HEK293 (cell line): ENCODE measurements around the gene SLC25A12.

Source experiments
- CTCF ChIA-PET: fragments of 350-600 bp; formaldehyde crosslinking; extraction: SDS; loops from one replicate; lab custom pipeline; 2021; ENCODE audit warnings: antibody characterized with exemption; lab: Yijun Ruan, JAX
- POLR2A ChIA-PET: fragments of 300-600 bp; formaldehyde crosslinking; extraction: SDS; loops from one replicate; lab custom pipeline; 2020; ENCODE audit warnings: antibody characterized with exemption, inconsistent platforms; lab: Yijun Ruan, JAX
- H3K27ac ChIP-seq: fragments of 200-500 bp; sonication (Bioruptor generic); 2 replicates; pipeline ENCODE4 v1.5.1; 2014; ENCODE audit warnings: low read depth, low read length, control low read depth, inconsistent platforms; ENCODE audit errors: extremely low read depth
- H3K36me3 ChIP-seq, 2 experiments: fragments of 200-500 bp in 1 of 2; sonication (Bioruptor generic) in 1 of 2; 1 replicate in 1 of 2; 2 replicates in 1 of 2; pipeline ENCODE4 v1.5.1; 2014 to 2017; ENCODE audit warnings: inconsistent platforms in 2 of 2, low read length in 2 of 2; ENCODE audit not compliant: control insufficient read depth in 2 of 2, insufficient read depth in 1 of 2
- H3K4me1 ChIP-seq: fragments of 200-500 bp; sonication (Bioruptor generic); 2 replicates; pipeline ENCODE4 v1.5.1; 2014; ENCODE audit warnings: mild to moderate bottlenecking, low read length, inconsistent platforms; ENCODE audit not compliant: control insufficient read depth, insufficient read depth
- H3K4me3 ChIP-seq: 2 replicates; pipeline ENCODE4 v1.5.1; 2011; ENCODE audit warnings: low read depth, mild to moderate bottlenecking, control low read depth, low read length, moderate library complexity
- H3K9me3 ChIP-seq: fragments of 200-500 bp; sonication (Bioruptor generic); 2 replicates; pipeline ENCODE4 v1.5.1; 2014; ENCODE audit warnings: low read depth, low read length, inconsistent platforms; ENCODE audit not compliant: control insufficient read depth, insufficient read depth
- FEZF1 ChIP-seq: fragments of 450-650 bp; formaldehyde crosslinking; IDR thresholded peaks from 2 replicates; pipeline ENCODE4 v1.5.1; 2016; ENCODE audit warnings: missing biosample characterization, missing genetic modification characterization
- HOXD13 ChIP-seq: sonication (generic); formaldehyde crosslinking; IDR thresholded peaks from 2 replicates; pipeline ENCODE4 v1.8.0; 2022; ENCODE audit warnings: missing genetic modification reagents, borderline replicate concordance
- KLF1 ChIP-seq: fragments of 450-650 bp; formaldehyde crosslinking; IDR thresholded peaks from 2 replicates; pipeline ENCODE4 v1.5.1; 2016; ENCODE audit warnings: missing biosample characterization, missing genetic modification characterization
- SP2 ChIP-seq: fragments of 450-650 bp; formaldehyde crosslinking; IDR thresholded peaks from 2 replicates; pipeline ENCODE4 v1.5.1; 2016; ENCODE audit warnings: missing biosample characterization, missing genetic modification characterization
- YY2 ChIP-seq: fragments of 450-650 bp; formaldehyde crosslinking; IDR thresholded peaks from 2 replicates; pipeline ENCODE4 v1.5.1; 2016; ENCODE audit warnings: missing biosample characterization, missing genetic modification characterization
- ZBTB21 ChIP-seq: fragments of 450-650 bp; formaldehyde crosslinking; IDR thresholded peaks from 2 replicates; pipeline ENCODE4 v1.5.1; 2017; ENCODE audit warnings: missing biosample characterization, missing genetic modification characterization
- ZBTB6 ChIP-seq: fragments of 450-650 bp; formaldehyde crosslinking; IDR thresholded peaks from 2 replicates; pipeline ENCODE4 v1.5.1; 2017; ENCODE audit warnings: missing biosample characterization, missing genetic modification characterization
- ZNF114 ChIP-seq: fragments of 450-650 bp; formaldehyde crosslinking; IDR thresholded peaks from 2 replicates; pipeline ENCODE4 v1.5.0; 2017; ENCODE audit warnings: missing biosample characterization, missing genetic modification characterization
- ZNF433 ChIP-seq: fragments of 450-650 bp; formaldehyde crosslinking; IDR thresholded peaks from 2 replicates; pipeline ENCODE4 v1.5.1; 2016; ENCODE audit warnings: missing biosample characterization, missing genetic modification characterization, low read depth
- ZNF488 ChIP-seq: fragments of 450-650 bp; formaldehyde crosslinking; IDR thresholded peaks from 2 replicates; pipeline ENCODE4 v1.5.1; 2016; ENCODE audit warnings: missing biosample characterization, missing genetic modification characterization
- ZNF510 ChIP-seq: fragments of 450-650 bp; formaldehyde crosslinking; IDR thresholded peaks from 2 replicates; pipeline ENCODE4 v1.5.1; 2018; ENCODE audit warnings: mild to moderate bottlenecking, missing genetic modification characterization, missing biosample characterization; ENCODE audit not compliant: insufficient replicate concordance
- ZNF585B ChIP-seq: fragments of 450-650 bp; formaldehyde crosslinking; IDR thresholded peaks from 2 replicates; pipeline ENCODE4 v1.5.1; 2016; ENCODE audit warnings: missing biosample characterization, missing genetic modification characterization
- ZNF768 ChIP-seq: fragments of 450-650 bp; formaldehyde crosslinking; IDR thresholded peaks from 2 replicates; pipeline ENCODE4 v1.5.1; 2018; ENCODE audit warnings: missing biosample characterization, mild to moderate bottlenecking, missing genetic modification characterization
- ZNF830 ChIP-seq: fragments of 450-650 bp; IDR thresholded peaks from 2 replicates; pipeline ENCODE4 v1.5.0; 2018; ENCODE audit warnings: missing biosample characterization, missing genetic modification characterization, low read depth, mild to moderate bottlenecking, moderate library complexity
- ZNF843 ChIP-seq: fragments of 450-650 bp; formaldehyde crosslinking; IDR thresholded peaks from 2 replicates; pipeline ENCODE4 v1.5.1; 2016; ENCODE audit warnings: missing biosample characterization, missing genetic modification characterization

The SLC25A12 gene

GRCh38 chr2:171741189-171741588 is 152.9 kb downstream of the SLC25A12 start:
- H3K36me3 ChIP-seq = peaks cover 6 to 75% of the 10 kb centered on the region in 2 experiments
- CTCF ChIA-PET = interaction anchor here (0.6 to 1.3 kb wide), 4 partner anchors 37 to 386 kb away, joined by 3 read pairs; no protein-coding TSS in a partner anchor
- POLR2A ChIA-PET = no interaction called here

GRCh38 chr2:171735991-171736710 is 157.9 kb downstream of the SLC25A12 start:
- CTCF ChIA-PET = no interaction called here
- POLR2A ChIA-PET = no interaction called here
- peaks cover 15 to 76% of the 10 kb centered on the region in 2 experiments for H3K36me3 ChIP-seq

More at GRCh38 chr2:171741189-171741588, 152.9 kb downstream of the SLC25A12 start:
- Histone ChIP-seq H3K9me3 (no peaks in the 10 kb centered on the region), H3K4me3 (no peak overlapping the region), H3K4me1 (no peaks in the 10 kb centered on the region), H3K27ac (no peak overlapping the region)
- TF ChIP-seq SP2 (no peak), ZNF114 (no peak), ZBTB21 (tag by site-specific recombination) (no peak)

More at GRCh38 chr2:171735991-171736710, 157.9 kb downstream of the SLC25A12 start:
- H3K4me1 ChIP-seq = no peaks in the 10 kb centered on the region
- H3K4me3 ChIP-seq = no peak overlapping the region
- no peak overlapping the region for H3K27ac ChIP-seq
- H3K9me3 ChIP-seq = no peaks in the 10 kb centered on the region
- TF ChIP-seq YY2 (tag by site-specific recombination) (no peak), ZNF488 (tag by site-specific recombination) (no peak), ZNF585B (tag by site-specific recombination) (no peak), KLF1 (no peak), ZNF830 (tag by site-specific recombination) (no peak), FEZF1 (tag by site-specific recombination) (no peak), ZBTB6 (tag by site-specific recombination) (no peak), ZBTB21 (tag by site-specific recombination) (no peak), HOXD13 (no peak), ZNF433 (tag by site-specific recombination) (no peak), ZNF768 (tag by site-specific recombination) (no peak), ZNF510 (tag by site-specific recombination) (no peak), ZNF843 (tag by site-specific recombination) (no peak)
